Measurements from ENCODE around the gene POU2F1. TPM values are rescaled to one million over a fixed set of nuclear protein-coding genes. Genes with fewer than 3 reads are reported as not detected.

POU2F1 gene
- total RNA-seq, 1 experiment from 2014 or later, result 28.5 TPM

- no peak overlapping the region for H3K27ac ChIP-seq
- H3K79me2 ChIP-seq (ENCODE audit: low read depth), result no peaks in the 10 kb centered on the region
- no peak overlapping the region for H2AFZ ChIP-seq
- no peaks in the 10 kb centered on the region for H3K36me3 ChIP-seq (ENCODE audit: low read depth)
- POLR2A ChIA-PET (ENCODE audit: unreplicated experiment), result no interaction called here
- H3K9me2 ChIP-seq (ENCODE audit: insufficient read depth), result no peaks in the 10 kb centered on the region; the same call in 1 of the 2 replicates
- TF ChIP-seq EZH2 (IDR thresholded peaks at IDR 0.05; ENCODE audit: low read depth) (no peak), CTCF (conservative IDR thresholded peaks at IDR 0.05) (no peak)
- CTCF ChIA-PET, result no interaction called here
- no peaks in the 10 kb centered on the region for H3K9me3 ChIP-seq (ENCODE audit: insufficient read depth, low read depth)
- H3K4me2 ChIP-seq, result no peak overlapping the region
- no peak overlapping the region for H3K4me3 ChIP-seq
- no peaks in the 10 kb centered on the region for H4K20me1 ChIP-seq (ENCODE audit: insufficient read depth)
- BruUV-seq (replicated peaks), result no TSS peak
- no peaks in the 10 kb centered on the region for H3K27me3 ChIP-seq (ENCODE audit: insufficient read depth, low read depth)
- DNase-seq, result no peak
- no peaks in the 10 kb centered on the region for H3K4me1 ChIP-seq (replicated peaks; ENCODE audit: insufficient read depth)
- intact Hi-C loops (cut with micrococcal nuclease; ENCODE audit: unreplicated experiment), result no loop called here
- H3F3A ChIP-seq (ENCODE audit: insufficient read depth, low read depth), result no peaks in the 10 kb centered on the region
These were observed 253.5 kb downstream of the POU2F1 start for GRCh38 chr1:167474191-167474641.

- BruUV-seq (replicated peaks), result no TSS peak
- TF ChIP-seq CTCF (conservative IDR thresholded peaks at IDR 0.05) (no peak), EZH2 (IDR thresholded peaks at IDR 0.05; ENCODE audit: low read depth) (no peak)
These were observed 255.4 kb downstream of the POU2F1 start for GRCh38 chr1:167476061-167476460.

More at GRCh38 chr1:167476061-167476460, 255.4 kb downstream of the POU2F1 start:
- Histone ChIP-seq H3K4me3 (no peak overlapping the region), H3K9me2 (ENCODE audit: insufficient read depth) (no peaks in the 10 kb centered on the region; the same call in 1 of the 2 replicates), H3K9me3 (ENCODE audit: insufficient read depth, low read depth) (no peaks in the 10 kb centered on the region), H2AFZ (no peak overlapping the region), H3F3A (ENCODE audit: insufficient read depth, low read depth) (no peaks in the 10 kb centered on the region), H3K27ac (no peak overlapping the region), H3K27me3 (ENCODE audit: insufficient read depth, low read depth) (no peaks in the 10 kb centered on the region), H3K36me3 (ENCODE audit: low read depth) (no peaks in the 10 kb centered on the region), H3K4me1 (replicated peaks; ENCODE audit: insufficient read depth) (no peaks in the 10 kb centered on the region), H3K4me2 (no peak overlapping the region), H4K20me1 (ENCODE audit: insufficient read depth) (no peaks in the 10 kb centered on the region), H3K79me2 (ENCODE audit: low read depth) (no peaks in the 10 kb centered on the region)
- POLR2A ChIA-PET (ENCODE audit: unreplicated experiment), result no interaction called here
- CTCF ChIA-PET, result no interaction called here
- no peak for DNase-seq
- intact Hi-C loops (cut with micrococcal nuclease; ENCODE audit: unreplicated experiment), result no loop called here

Other genes with a start within 250 kb of the POU2F1 start
- not detected in 2 replicates for gene ILDR2, start 245.3 kb upstream of the POU2F1 start, total RNA-seq (2021)
- gene MAEL, start 231.6 kb upstream of the POU2F1 start, total RNA-seq (2021), result not detected in 2 replicates
- gene GPA33, start 130.5 kb upstream of the POU2F1 start, total RNA-seq (2021), result not detected in 2 replicates
- gene STYXL2, start 126.8 kb upstream of the POU2F1 start, total RNA-seq (2021), result not detected in 2 replicates